K562 (cell line): ENCODE data around the gene DNAH9. TPM values are rescaled to one million over a fixed set of nuclear protein-coding genes. Genes with fewer than 3 reads are reported as not detected.

ENCODE experiments used
- ETV6 ChIP-seq, 3 experiments: fragments of 150-350 bp in 1 of 3; sonication (generic) in 1 of 3; formaldehyde crosslinking in 1 of 3; IDR thresholded peaks; 2 replicates each; pipeline versions ENCODE4 v1.6.1 to v1.8.0; 2014 to 2022; ENCODE audit warnings: borderline replicate concordance in 2 of 3, low read depth in 2 of 3, antibody characterized with exemption in 1 of 3, low read length in 1 of 3, mild to moderate bottlenecking in 1 of 3, missing genetic modification reagents in 1 of 3
- EZH2 ChIP-seq: IDR thresholded peaks from 2 replicates; pipeline ENCODE4 v1.6.1; 2012; ENCODE audit warnings: low read depth, mild to moderate bottlenecking, inconsistent platforms, low read length, borderline replicate concordance
- JUN ChIP-seq, 2 experiments: sonication (generic) in 1 of 2; formaldehyde crosslinking in 1 of 2; IDR thresholded peaks; 2 replicates each; pipeline versions ENCODE4 v1.6.1 to v1.8.0; 2012 to 2022; ENCODE audit warnings: borderline replicate concordance in 2 of 2, mild to moderate bottlenecking in 2 of 2, improper control_type of control experiment in 1 of 2, low read depth in 1 of 2, low read length in 1 of 2, missing genetic modification reagents in 1 of 2
- KDM4B ChIP-seq, 2 experiments: fragments of 450-650 bp in 1 of 2; sonication (generic) in 1 of 2; IDR thresholded peaks; 2 replicates each; pipeline ENCODE4 v1.6.1; 2016 to 2017; ENCODE audit warnings: borderline replicate concordance in 2 of 2, antibody characterized with exemption in 1 of 2, low read depth in 1 of 2, mild to moderate bottlenecking in 1 of 2
- L3MBTL2 ChIP-seq: fragments of 450-650 bp; IDR thresholded peaks from 2 replicates; pipeline ENCODE4 v1.6.1; 2016; ENCODE audit warnings: mild to moderate bottlenecking, moderate library complexity
- MAZ ChIP-seq, 2 experiments: fragments of 450-650 bp in 1 of 2; sonication (generic) in 1 of 2; formaldehyde crosslinking; IDR thresholded peaks in 1 of 2; conservative IDR thresholded peaks in 1 of 2; 2 replicates each; pipeline versions ENCODE4 v1.4.0 to v1.5.0; 2020; ENCODE audit warnings: mild to moderate bottlenecking in 1 of 2, missing genetic modification reagents in 1 of 2
- NFXL1 ChIP-seq: fragments of 450-650 bp; formaldehyde crosslinking; IDR thresholded peaks from 2 replicates; pipeline ENCODE4 v1.4.0; 2021; ENCODE audit warnings: mild to moderate bottlenecking
- RBM39 ChIP-seq: fragments of 200-400 bp; formaldehyde crosslinking; optimal IDR thresholded peaks from 2 replicates; pipeline ENCODE3; 2018; ENCODE audit warnings: low read depth, low read length
- RFX7 ChIP-seq: fragments of 250-450 bp; sonication (Bioruptor Pico); IDR thresholded peaks from 2 replicates; pipeline ENCODE4 v1.5.1; 2021; ENCODE audit warnings: mild to moderate bottlenecking
- SIN3A ChIP-seq, 2 experiments: fragments of 150-350 bp in 1 of 2; IDR thresholded peaks; 2 replicates each; pipeline ENCODE4 v1.6.1; 2011 to 2016; ENCODE audit warnings: borderline replicate concordance in 2 of 2, low read depth in 2 of 2, low read length in 2 of 2, mild to moderate bottlenecking in 2 of 2, moderate library complexity in 2 of 2; ENCODE audit not compliant: control insufficient read depth in 1 of 2
- SRSF7 ChIP-seq: fragments of 200-400 bp; formaldehyde crosslinking; optimal IDR thresholded peaks from 2 replicates; pipeline ENCODE3; 2017; ENCODE audit warnings: mild to moderate bottlenecking, low read depth, low read length
- ZBED1 ChIP-seq: IDR thresholded peaks from 2 replicates; pipeline ENCODE4 v1.6.1; 2014
- ZBTB40 ChIP-seq, 2 experiments: fragments of 450-650 bp in 1 of 2; sonication (generic) in 1 of 2; formaldehyde crosslinking in 1 of 2; IDR thresholded peaks; 2 replicates each; pipeline versions ENCODE4 v1.7.1 to v1.9.0; 2016 to 2022; ENCODE audit warnings: inconsistent platforms in 1 of 2, mild to moderate bottlenecking in 1 of 2, missing genetic modification reagents in 1 of 2
- ZNF384 ChIP-seq: IDR thresholded peaks from 2 replicates; pipeline ENCODE4 v1.6.1; 2012; ENCODE audit warnings: low read depth, low read length, improper control_type of control experiment
- polyA plus RNA-seq, 8 experiments: library from polyadenylated mRNA; depleted of rRNA in 4 of 8; stranded (reverse) in 5 of 8; unstranded in 3 of 8; fragments of >200 nt; fragmentation: Nextera tagmentation in 2 of 8; fragmentation: Illumina TruSeq in 1 of 8; extraction: Ambion mirVana in 2 of 8; extraction: Trizol in 1 of 8; gene quantifications; 2 replicates each; pipeline versions ENCODE4 v1.2.1 to v1.2.3, GENCODE V29; 2011 to 2014; ENCODE audit warnings: inconsistent platforms in 1 of 8, missing spikeins in 1 of 8
- total RNA-seq, 7 experiments: library from RNA; depleted of rRNA in 6 of 7; stranded (reverse); fragments of >200 nt in 6 of 7; fragmentation: Illumina TruSeq in 2 of 7; extraction: Trizol in 2 of 7; gene quantifications; 2 replicates each; pipeline versions ENCODE4 v1.2.1 to v1.2.3, GENCODE V29; 2011 to 2021; ENCODE audit warnings: low replicate concordance in 1 of 7
- TF ChIP-seq, protein P1 (sequence below): fragments of 450-650 bp; IDR thresholded peaks from 2 replicates; pipeline ENCODE4 v1.6.1; 2016; ENCODE audit warnings: mild to moderate bottlenecking

DNAH9 gene
- total and polyA plus RNA-seq, 9 of the 15 experiments (the other 6 are each of a cell fraction or from before 2014, with no cell fraction given): not detected

DNA sequence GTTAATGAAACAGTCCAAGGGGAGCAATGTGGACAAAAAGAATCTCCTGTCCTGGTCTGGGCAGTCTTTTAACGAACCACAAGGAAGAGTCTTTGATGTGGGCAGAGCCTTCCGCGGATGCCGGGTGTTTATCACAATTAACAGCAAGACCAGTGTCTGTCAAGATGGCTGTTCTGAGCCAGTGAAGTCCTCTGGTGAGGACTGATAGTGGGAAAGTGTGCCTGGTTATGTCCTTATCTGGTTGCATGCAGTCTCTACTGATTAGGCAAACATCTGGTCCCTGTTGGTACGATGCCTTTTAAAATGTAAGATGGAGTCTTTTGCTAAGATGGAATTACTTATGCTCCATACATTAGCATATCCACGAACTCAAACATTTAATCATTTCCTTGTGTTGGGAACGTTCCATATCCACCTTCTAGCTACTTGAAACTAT is 310.5 kb downstream of the DNAH9 start (continued):
- TF ChIP-seq, protein P1, sequence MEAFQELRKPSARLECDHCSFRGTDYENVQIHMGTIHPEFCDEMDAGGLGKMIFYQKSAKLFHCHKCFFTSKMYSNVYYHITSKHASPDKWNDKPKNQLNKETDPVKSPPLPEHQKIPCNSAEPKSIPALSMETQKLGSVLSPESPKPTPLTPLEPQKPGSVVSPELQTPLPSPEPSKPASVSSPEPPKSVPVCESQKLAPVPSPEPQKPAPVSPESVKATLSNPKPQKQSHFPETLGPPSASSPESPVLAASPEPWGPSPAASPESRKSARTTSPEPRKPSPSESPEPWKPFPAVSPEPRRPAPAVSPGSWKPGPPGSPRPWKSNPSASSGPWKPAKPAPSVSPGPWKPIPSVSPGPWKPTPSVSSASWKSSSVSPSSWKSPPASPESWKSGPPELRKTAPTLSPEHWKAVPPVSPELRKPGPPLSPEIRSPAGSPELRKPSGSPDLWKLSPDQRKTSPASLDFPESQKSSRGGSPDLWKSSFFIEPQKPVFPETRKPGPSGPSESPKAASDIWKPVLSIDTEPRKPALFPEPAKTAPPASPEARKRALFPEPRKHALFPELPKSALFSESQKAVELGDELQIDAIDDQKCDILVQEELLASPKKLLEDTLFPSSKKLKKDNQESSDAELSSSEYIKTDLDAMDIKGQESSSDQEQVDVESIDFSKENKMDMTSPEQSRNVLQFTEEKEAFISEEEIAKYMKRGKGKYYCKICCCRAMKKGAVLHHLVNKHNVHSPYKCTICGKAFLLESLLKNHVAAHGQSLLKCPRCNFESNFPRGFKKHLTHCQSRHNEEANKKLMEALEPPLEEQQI: peak; percentile 98
- TF ChIP-seq ZBED1: peak; percentile 95
- TF ChIP-seq RFX7 (CRISPR knock-in tag): no peak
- TF ChIP-seq EZH2: peak; percentile 76; the same call in 1 of the 2 replicates
- no peak for TF ChIP-seq NFXL1 (CRISPR knock-in tag)
- no peak for TF ChIP-seq L3MBTL2
- no peak for TF ChIP-seq ZBTB40 (IDR thresholded peaks at IDR 0.05)
- TF ChIP-seq ZBTB40 (CRISPR knock-in tag; IDR thresholded peaks at IDR 0.05): no peak
- TF ChIP-seq JUN (IDR thresholded peaks at IDR 0.05; ENCODE audit: borderline replicate concordance, low read depth, low read length): peak; percentile 13; the same call in 1 of the 2 replicates
- TF ChIP-seq JUN (CRISPR knock-in tag; IDR thresholded peaks at IDR 0.05; ENCODE audit: borderline replicate concordance): no peak
- no peak for TF ChIP-seq SRSF7
- TF ChIP-seq ETV6 (IDR thresholded peaks at IDR 0.05; ENCODE audit: borderline replicate concordance in 1 of 2, low read depth in 2 of 2, low read length in 1 of 2): peak in 1 of 2 experiments; percentile 76; a peak in 1 of 4 replicates
- no peak for TF ChIP-seq ETV6 (CRISPR knock-in tag; IDR thresholded peaks at IDR 0.05; ENCODE audit: borderline replicate concordance)
- TF ChIP-seq RBM39: no peak
- peak in 1 of 2 experiments; percentile 56; a peak in 2 of 4 replicates for TF ChIP-seq MAZ (CRISPR knock-in tag; conservative IDR thresholded peaks at IDR 0.05 in 1 of 2, IDR thresholded peaks at IDR 0.05 in 1 of 2)
- TF ChIP-seq SIN3A (IDR thresholded peaks at IDR 0.05; ENCODE audit: borderline replicate concordance in 2 of 2, control insufficient read depth in 1 of 2, low read depth in 2 of 2, low read length in 2 of 2): no peak
- TF ChIP-seq KDM4B (IDR thresholded peaks at IDR 0.05; ENCODE audit: borderline replicate concordance in 2 of 2, low read depth in 1 of 2): no peak
- TF ChIP-seq ZNF384: no peak
